Keratinocyte (primary cell): Measurements from ENCODE around the gene ANKRD39. TPM values are rescaled to one million over a fixed set of nuclear protein-coding genes. Genes with fewer than 3 reads are reported as not detected.

ENCODE experiments used
- DNase-seq: peaks from one replicate; pipeline ENCODE4 v3.0.0-alpha.2; 2011; ENCODE audit warnings: low read depth, missing footprints, low spot score
- FAIRE-seq: peaks from 2 replicates; lab custom pipeline; 2011; peaks lifted over from hg19 to GRCh38; lab: Jason Lieb, UNC
- H2AFZ ChIP-seq: 2 replicates; pipeline ENCODE4 v1.6.0; 2012; ENCODE audit warnings: low read length, control low read depth, inconsistent platforms; ENCODE audit not compliant: control insufficient read depth
- H3K27ac ChIP-seq: 2 replicates; pipeline ENCODE4 v1.5.1; 2011; ENCODE audit warnings: low read length; ENCODE audit not compliant: control insufficient read depth, insufficient read depth
- H3K27me3 ChIP-seq: 3 replicates; pipeline ENCODE4 v1.6.0; 2011; ENCODE audit warnings: low read length; ENCODE audit not compliant: control insufficient read depth, insufficient read depth; ENCODE audit errors: extremely low read depth
- H3K36me3 ChIP-seq, 2 experiments: 2 replicates in 1 of 2; 3 replicates in 1 of 2; pipeline ENCODE4 v1.5.1; 2011; ENCODE audit warnings: low read length in 2 of 2, mild to moderate bottlenecking in 1 of 2; ENCODE audit not compliant: control insufficient read depth in 2 of 2, insufficient read depth in 2 of 2; ENCODE audit errors: extremely low read depth in 1 of 2
- H3K4me1 ChIP-seq: 3 replicates; pipeline ENCODE4 v1.5.1; 2011; ENCODE audit warnings: low read length; ENCODE audit not compliant: control insufficient read depth, insufficient read depth; ENCODE audit errors: extremely low read depth
- H3K4me2 ChIP-seq: 3 replicates; pipeline ENCODE4 v1.6.0; 2011; ENCODE audit warnings: low read depth, low read length; ENCODE audit not compliant: control insufficient read depth, insufficient read depth; ENCODE audit errors: extremely low read depth
- H3K4me3 ChIP-seq, 3 experiments: fragments of 200-600 bp in 1 of 3; sonication (generic) in 1 of 3; 2 replicates in 2 of 3; 3 replicates in 1 of 3; pipeline ENCODE4 v1.5.1; 2011 to 2016; ENCODE audit warnings: low read length in 3 of 3, mild to moderate bottlenecking in 3 of 3, control low read depth in 2 of 3, inconsistent platforms in 1 of 3, low read depth in 1 of 3, mixed read lengths in 1 of 3, mixed run types in 1 of 3, moderate library complexity in 1 of 3; ENCODE audit not compliant: control insufficient read depth in 2 of 3, insufficient read depth in 2 of 3; ENCODE audit errors: extremely low read depth in 1 of 3
- H3K79me2 ChIP-seq: 2 replicates; pipeline ENCODE4 v1.6.0; 2012; ENCODE audit warnings: low read length; ENCODE audit not compliant: control insufficient read depth, insufficient read depth
- H3K9ac ChIP-seq: 3 replicates; pipeline ENCODE4 v1.6.0; 2011; ENCODE audit warnings: low read length; ENCODE audit not compliant: control insufficient read depth, insufficient read depth; ENCODE audit errors: extremely low read depth
- H3K9me1 ChIP-seq: 3 replicates; pipeline ENCODE4 v1.6.0; 2011; ENCODE audit warnings: low read length; ENCODE audit not compliant: control insufficient read depth, insufficient read depth; ENCODE audit errors: extremely low read depth
- H3K9me3 ChIP-seq: 2 replicates; pipeline ENCODE4 v1.5.1; 2012; ENCODE audit warnings: low read depth, low read length; ENCODE audit not compliant: control insufficient read depth
- H4K20me1 ChIP-seq: 3 replicates; pipeline ENCODE4 v1.6.0; 2011; ENCODE audit warnings: low read length; ENCODE audit not compliant: control insufficient read depth, insufficient read depth; ENCODE audit errors: extremely low read depth
- CTCF ChIP-seq, 3 experiments: IDR thresholded peaks in 1 of 3; conservative IDR thresholded peaks in 1 of 3; optimal IDR thresholded peaks in 1 of 3; 2 replicates in 2 of 3; 3 replicates in 1 of 3; pipeline versions ENCODE3 to v1.5.1; 2011; ENCODE audit warnings: low read length in 3 of 3, mild to moderate bottlenecking in 3 of 3, moderate library complexity in 2 of 3, control low read depth in 1 of 3, inconsistent platforms in 1 of 3; ENCODE audit not compliant: insufficient read depth in 2 of 3; ENCODE audit errors: extremely low read depth in 1 of 3
- EZH2 ChIP-seq: IDR thresholded peaks from one replicate; pipeline ENCODE4 v1.6.1; 2012; ENCODE audit warnings: inconsistent platforms, mild to moderate bottlenecking, low read length, moderate library complexity
- dilution Hi-C: fragments of 300-500 bp; cut with MboI; formaldehyde crosslinking; loops from one replicate; pipeline ENCODE4 v1.7.0; 2020; ENCODE audit warnings: low sequenced_read_pairs; ENCODE audit not compliant: extremely low pct_ligation_motif_present
- polyA plus RNA-seq, 5 experiments: library from polyadenylated mRNA; depleted of rRNA in 3 of 5; stranded (reverse) in 3 of 5; stranded (forward) in 1 of 5; unstranded in 1 of 5; fragments of >200 nt; gene quantifications; 1 replicate in 1 of 5; 2 replicates in 3 of 5; 3 replicates in 1 of 5; pipeline versions ENCODE4 v1.2.1 to v1.2.3, GENCODE V29; 2011 to 2012; ENCODE audit warnings: missing spikeins in 2 of 5, low read depth in 1 of 5, low replicate concordance in 1 of 5

The ANKRD39 gene
- polyA plus RNA-seq, 1 donor (not counting 4 experiments of a cell fraction or from before 2014, with no cell fraction given), result 7.2 TPM

- Histone ChIP-seq H3K9me3 (no peaks in the 10 kb centered on the region), H3K79me2 (no peaks in the 10 kb centered on the region), H3K9ac (no peak overlapping the region), H3K4me2 (no peak overlapping the region), H3K4me3 (no peak overlapping the region), H2AFZ (no peak overlapping the region), H3K27ac (no peak overlapping the region), H3K27me3 (no peaks in the 10 kb centered on the region), H4K20me1 (no peaks in the 10 kb centered on the region), H3K9me1 (no peaks in the 10 kb centered on the region), H3K4me1 (peaks cover 19% of the 10 kb centered on the region), H3K36me3 (no peaks in the 10 kb centered on the region)
- TF ChIP-seq EZH2 (no peak), CTCF (optimal IDR thresholded peaks at IDR 0.05 in 1 of 3, IDR thresholded peaks at IDR 0.05 in 1 of 3, conservative IDR thresholded peaks at IDR 0.05 in 1 of 3; ENCODE audit: extremely low read depth in 1 of 3, insufficient read depth in 2 of 3, low read length in 3 of 3) (no peak)
- dilution Hi-C loops, result no loop called here
- FAIRE-seq (no peak), DNase-seq (no peak)
Observed at GRCh38 chr2:96900237-96900636, 42.4 kb upstream of the ANKRD39 start.

DNA sequence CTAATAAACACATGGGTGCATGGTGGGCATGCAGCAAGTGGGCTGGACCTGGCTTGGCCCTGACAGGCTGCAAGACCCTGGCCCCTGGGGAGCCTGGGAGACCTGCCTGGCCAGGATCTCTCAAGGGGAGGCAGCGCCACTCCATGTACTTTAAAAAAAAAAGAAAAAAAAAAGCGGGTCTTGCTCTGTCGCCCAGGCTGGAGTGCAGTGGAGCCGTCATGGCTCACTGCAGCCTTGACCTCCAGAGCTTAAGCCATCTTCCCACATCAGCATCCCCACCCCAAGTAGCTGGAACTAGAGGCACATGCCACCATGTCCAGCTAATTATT is 41.6 kb upstream of the ANKRD39 start:
- no peaks in the 10 kb centered on the region for H3K27me3 ChIP-seq
- FAIRE-seq (no peak), DNase-seq (no peak)
- dilution Hi-C loops, result no loop called here
- H3K4me3 ChIP-seq, result no peak overlapping the region
- H3K36me3 ChIP-seq, result no peaks in the 10 kb centered on the region
- H2AFZ ChIP-seq, result no peak overlapping the region
- no peak overlapping the region for H3K9ac ChIP-seq
- no peak overlapping the region for H3K27ac ChIP-seq
- H3K4me1 ChIP-seq, result peaks cover 23% of the 10 kb centered on the region
- no peaks in the 10 kb centered on the region for H3K79me2 ChIP-seq
- no peaks in the 10 kb centered on the region for H3K9me1 ChIP-seq
- TF ChIP-seq CTCF (optimal IDR thresholded peaks at IDR 0.05 in 1 of 3, IDR thresholded peaks at IDR 0.05 in 1 of 3, conservative IDR thresholded peaks at IDR 0.05 in 1 of 3; ENCODE audit: extremely low read depth in 1 of 3, insufficient read depth in 2 of 3, low read length in 3 of 3) (no peak), EZH2 (no peak)
- H4K20me1 ChIP-seq, result no peaks in the 10 kb centered on the region
- H3K4me2 ChIP-seq, result no peak overlapping the region
- H3K9me3 ChIP-seq, result no peaks in the 10 kb centered on the region
